HG02938 (cell line): ENCODE measurements around the gene MED13L.

Source experiments
- ATAC-seq: cut with Tn5 transposase; IDR thresholded peaks from one replicate; pipeline ENCODE4 v1.9.1; 2021; ENCODE audit warnings: mild to moderate bottlenecking, moderate library complexity; ENCODE audit not compliant: unreplicated experiment

MED13L gene

GRCh38 chr12:115956236-115956635 lies 321.3 kb downstream of the MED13L start:
- ATAC-seq: no peak

GRCh38 chr12:115953450-115953849 lies 324.0 kb downstream of the MED13L start:
- no peak for ATAC-seq

GRCh38 chr12:115953031-115953430 lies 324.5 kb downstream of the MED13L start:
- ATAC-seq: no peak

GRCh38 chr12:115950959-115951358 lies 326.5 kb downstream of the MED13L start:
- ATAC-seq: no peak

- no peak for ATAC-seq
Observed at GRCh38 chr12:115949675-115950074, 327.8 kb downstream of the MED13L start.

GRCh38 chr12:115947696-115948062 lies 329.8 kb downstream of the MED13L start:
- ATAC-seq: no peak

- ATAC-seq: no peak
Observed at GRCh38 chr12:115946867-115947695, 330.4 kb downstream of the MED13L start.

GRCh38 chr12:115946092-115946491 lies 331.4 kb downstream of the MED13L start:
- no peak for ATAC-seq

- ATAC-seq: no peak
Observed at GRCh38 chr12:115945491-115945885, 332.0 kb downstream of the MED13L start.

- no peak for ATAC-seq
Observed at GRCh38 chr12:115944837-115945490, 332.5 kb downstream of the MED13L start.

GRCh38 chr12:115944392-115944742 lies 333.1 kb downstream of the MED13L start:
- no peak for ATAC-seq

GRCh38 chr12:115943630-115944391 lies 333.7 kb downstream of the MED13L start:
- ATAC-seq: no peak

GRCh38 chr12:115943310-115943629 lies 334.2 kb downstream of the MED13L start:
- ATAC-seq: no peak

- ATAC-seq: no peak
Observed at GRCh38 chr12:115942346-115942745, 335.1 kb downstream of the MED13L start.

- ATAC-seq: no peak
Observed at GRCh38 chr12:115941362-115941761, 336.1 kb downstream of the MED13L start.

- no peak for ATAC-seq
Observed at GRCh38 chr12:115938794-115939377, 338.6 kb downstream of the MED13L start.

- no peak for ATAC-seq
Observed at GRCh38 chr12:115936997-115937916, 340.2 kb downstream of the MED13L start.

GRCh38 chr12:115934877-115935276 lies 342.6 kb downstream of the MED13L start:
- ATAC-seq: no peak

GRCh38 chr12:115934046-115934445 lies 343.4 kb downstream of the MED13L start:
- ATAC-seq: no peak

GRCh38 chr12:115932066-115932465 lies 345.4 kb downstream of the MED13L start:
- ATAC-seq: no peak
